ENCODE data around the gene XRCC4. TPM values are rescaled to one million over a fixed set of nuclear protein-coding genes. Genes with fewer than 3 reads are reported as not detected.
"Not testable (repeated sequence)": the region's sequence is repeated elsewhere in the genome, so short reads cannot be mapped to it uniquely, and the experiment has no call there.

The XRCC4 gene
- total RNA-seq, 2 experiments from 2014 or later, result 12.8 to 12.9 TPM

DNA sequence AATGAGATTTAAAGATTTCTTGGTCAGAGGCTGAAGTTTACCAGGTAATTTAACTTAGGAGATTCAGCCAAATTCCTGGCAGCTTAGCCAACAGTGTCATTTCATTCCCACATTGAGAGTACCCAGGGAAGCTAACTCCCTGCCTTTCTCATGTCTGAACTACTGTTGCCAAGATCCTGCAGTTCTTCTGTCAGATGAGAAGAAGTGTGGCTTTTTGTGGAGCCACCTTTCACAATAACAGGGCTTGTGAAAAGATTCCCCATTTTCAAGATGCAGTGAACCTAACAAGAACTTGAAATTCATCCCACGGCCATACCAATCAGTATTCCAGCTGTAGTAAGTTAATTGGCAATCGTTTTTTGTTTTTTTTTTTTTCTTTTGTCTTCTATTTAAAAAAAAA lies 176.4 kb downstream of the XRCC4 start:
- TF ChIP-seq, protein P1, sequence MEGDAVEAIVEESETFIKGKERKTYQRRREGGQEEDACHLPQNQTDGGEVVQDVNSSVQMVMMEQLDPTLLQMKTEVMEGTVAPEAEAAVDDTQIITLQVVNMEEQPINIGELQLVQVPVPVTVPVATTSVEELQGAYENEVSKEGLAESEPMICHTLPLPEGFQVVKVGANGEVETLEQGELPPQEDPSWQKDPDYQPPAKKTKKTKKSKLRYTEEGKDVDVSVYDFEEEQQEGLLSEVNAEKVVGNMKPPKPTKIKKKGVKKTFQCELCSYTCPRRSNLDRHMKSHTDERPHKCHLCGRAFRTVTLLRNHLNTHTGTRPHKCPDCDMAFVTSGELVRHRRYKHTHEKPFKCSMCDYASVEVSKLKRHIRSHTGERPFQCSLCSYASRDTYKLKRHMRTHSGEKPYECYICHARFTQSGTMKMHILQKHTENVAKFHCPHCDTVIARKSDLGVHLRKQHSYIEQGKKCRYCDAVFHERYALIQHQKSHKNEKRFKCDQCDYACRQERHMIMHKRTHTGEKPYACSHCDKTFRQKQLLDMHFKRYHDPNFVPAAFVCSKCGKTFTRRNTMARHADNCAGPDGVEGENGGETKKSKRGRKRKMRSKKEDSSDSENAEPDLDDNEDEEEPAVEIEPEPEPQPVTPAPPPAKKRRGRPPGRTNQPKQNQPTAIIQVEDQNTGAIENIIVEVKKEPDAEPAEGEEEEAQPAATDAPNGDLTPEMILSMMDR (IDR thresholded peaks at IDR 0.05), result no peak
- ATAC-seq (no peak), DNase-seq (no peak)
- Mint-ChIP-seq H3K27ac (no peak overlapping the region), H3K4me1 (ENCODE audit: low read depth) (no peaks in the 10 kb centered on the region), H3K36me3 (ENCODE audit: low read depth) (peaks cover 4% of the 10 kb centered on the region), H3K4me3 (no peak overlapping the region), H3K9me3 (peaks cover 2% of the 10 kb centered on the region), H3K27me3 (no peaks in the 10 kb centered on the region)
- intact Hi-C loops (cut with micrococcal nuclease), result no loop called here
- ChIA-PET POLR2A (interaction anchor here (0.7 kb wide), 1 partner anchor 515 kb away, joined by 3 read pairs; no protein-coding TSS in a partner anchor), CTCF (no interaction called here)

DNA sequence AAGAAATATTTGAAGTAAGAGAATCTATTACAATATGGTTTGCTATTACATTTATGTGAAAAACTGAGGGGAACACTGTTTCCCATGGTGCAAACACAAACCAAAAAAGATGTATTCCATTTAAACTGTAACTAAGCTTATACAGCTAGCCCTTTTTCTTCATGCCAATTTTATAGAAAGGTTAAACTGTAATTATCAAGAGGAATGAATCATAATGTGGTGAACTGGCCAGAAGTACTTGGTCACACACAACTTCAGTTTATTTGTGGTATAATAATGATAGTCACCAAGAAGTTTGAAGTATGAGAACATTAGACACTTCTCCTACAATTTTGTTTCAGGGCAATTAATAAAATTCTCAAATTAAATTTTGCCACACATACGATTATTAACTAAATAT lies 177.9 kb downstream of the XRCC4 start:
- Mint-ChIP-seq H3K9me3 (peaks cover 2% of the 10 kb centered on the region), H3K36me3 (ENCODE audit: low read depth) (peaks cover 4% of the 10 kb centered on the region), H3K4me1 (ENCODE audit: low read depth) (no peaks in the 10 kb centered on the region), H3K4me3 (no peak overlapping the region), H3K27me3 (no peaks in the 10 kb centered on the region), H3K27ac (no peak overlapping the region)
- intact Hi-C loops (cut with micrococcal nuclease), result no loop called here
- ChIA-PET CTCF (no interaction called here), POLR2A (no interaction called here)
- ATAC-seq, result no peak
- TF ChIP-seq, protein P1 (IDR thresholded peaks at IDR 0.05), result no peak
- DNase-seq, result no peak

DNA sequence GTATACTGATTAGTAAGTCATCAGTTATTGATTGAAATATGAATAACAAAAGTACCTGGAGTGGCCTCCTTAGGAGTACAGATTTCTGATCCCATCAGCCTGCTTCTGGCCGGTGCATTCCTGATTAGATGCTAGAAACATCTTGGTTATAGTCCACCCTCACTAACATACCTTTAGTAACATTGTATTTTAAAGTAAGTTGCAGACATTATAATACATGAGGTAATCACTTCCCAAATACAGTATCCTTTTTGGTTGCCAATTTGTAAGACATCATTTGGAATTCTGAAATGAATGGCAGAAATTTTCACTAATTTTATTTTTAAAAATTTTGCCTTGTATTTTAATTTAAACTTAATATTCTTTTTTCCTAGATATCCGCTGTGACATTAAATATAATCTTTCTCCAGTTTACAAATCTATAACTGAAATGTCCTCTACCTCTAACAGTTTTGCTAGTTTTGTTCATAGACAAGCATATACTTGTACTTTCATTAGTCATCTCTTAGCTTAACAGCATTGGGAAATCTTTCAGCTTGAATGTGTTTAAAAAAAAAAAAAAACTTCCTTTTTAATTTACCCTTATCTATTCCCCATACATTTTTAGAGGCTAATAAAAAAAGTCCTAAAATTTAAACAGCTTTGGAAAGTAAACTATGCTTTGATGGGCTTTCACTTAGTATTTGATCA lies 178.9 kb downstream of the XRCC4 start:
- Mint-ChIP-seq H3K27ac (no peak overlapping the region), H3K4me3 (no peak overlapping the region), H3K36me3 (ENCODE audit: low read depth) (peaks cover 4% of the 10 kb centered on the region), H3K9me3 (peaks cover 2% of the 10 kb centered on the region), H3K27me3 (no peaks in the 10 kb centered on the region), H3K4me1 (ENCODE audit: low read depth) (no peaks in the 10 kb centered on the region)
- POLR2A ChIA-PET, result no interaction called here
- ATAC-seq (no peak), DNase-seq (no peak)
- CTCF ChIA-PET, result interaction anchor here (1.2 kb wide), 1 partner anchor 18 kb away, joined by 3 read pairs; no protein-coding TSS in a partner anchor
- TF ChIP-seq, protein P1 (IDR thresholded peaks at IDR 0.05), result no peak
- intact Hi-C loops (cut with micrococcal nuclease), result no loop called here

DNA sequence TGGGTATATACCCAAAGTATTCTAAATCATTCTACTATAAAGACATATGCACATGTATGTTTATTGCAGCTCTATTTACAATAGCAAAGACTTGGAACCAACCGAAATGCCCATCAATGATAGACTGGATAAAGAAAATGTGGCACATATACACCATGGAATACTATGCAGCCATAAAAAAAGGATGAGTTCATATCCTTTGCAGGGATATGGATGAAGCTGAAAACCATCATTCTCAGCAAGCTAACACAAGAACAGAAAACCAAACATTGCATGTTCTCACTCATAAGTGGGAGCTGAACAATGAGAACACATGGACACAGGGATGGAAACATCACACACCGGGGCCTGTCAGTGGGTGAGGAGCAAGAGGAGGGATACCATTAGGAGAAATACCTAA lies 180.3 kb downstream of the XRCC4 start:
- intact Hi-C loops (cut with micrococcal nuclease); POLR2A ChIA-PET; H3K4me3 Mint-ChIP-seq: not testable (repeated sequence)

DNA sequence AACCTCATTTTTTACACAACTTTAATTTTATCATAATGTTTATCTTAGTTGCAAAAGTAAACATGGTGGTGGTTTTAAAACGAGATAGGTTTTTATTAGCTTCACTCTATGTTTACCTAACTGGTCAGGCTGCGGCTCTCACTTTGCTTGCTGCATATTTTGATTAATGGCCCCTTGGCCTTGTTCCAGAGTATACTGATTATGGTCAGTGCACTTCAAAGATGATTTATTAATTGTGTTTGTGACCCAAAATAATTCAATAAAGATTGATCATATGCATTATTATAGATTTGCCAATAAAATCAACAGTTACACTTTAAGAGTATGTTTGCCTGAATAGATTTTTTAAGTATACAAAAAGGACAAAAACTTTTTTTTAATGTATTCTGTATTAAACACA lies 188.0 kb downstream of the XRCC4 start:
- TF ChIP-seq, protein P1 (IDR thresholded peaks at IDR 0.05), result no peak
- H3K4me3 Mint-ChIP-seq, result no peak overlapping the region
- no peaks in the 10 kb centered on the region for H3K4me1 Mint-ChIP-seq (ENCODE audit: low read depth)
- ATAC-seq (no peak), DNase-seq (no peak)
- no peaks in the 10 kb centered on the region for H3K9me3 Mint-ChIP-seq
- H3K27me3 Mint-ChIP-seq, result no peaks in the 10 kb centered on the region
- intact Hi-C loops (cut with micrococcal nuclease), result no loop called here
- H3K27ac Mint-ChIP-seq, result no peak overlapping the region
- CTCF ChIA-PET, result no interaction called here
- H3K36me3 Mint-ChIP-seq (ENCODE audit: low read depth), result no peaks in the 10 kb centered on the region
- POLR2A ChIA-PET, result no interaction called here

More for the DNA sequence above, 180.3 kb downstream of the XRCC4 start:
- H3K4me1 Mint-ChIP-seq (ENCODE audit: low read depth); H3K36me3 Mint-ChIP-seq (ENCODE audit: low read depth); H3K27me3 Mint-ChIP-seq; H3K27ac Mint-ChIP-seq; ATAC-seq; H3K9me3 Mint-ChIP-seq; DNase-seq; CTCF ChIA-PET: not testable (repeated sequence)
